ENCODE data around the gene PPP1R1C.

- TF ChIP-seq CTCF (IDR thresholded peaks at IDR 0.05; ENCODE audit: insufficient read depth, low read length, poor library complexity, severe bottlenecking) (no peak), EZH2phosphoT487 (conservative IDR thresholded peaks at IDR 0.05; ENCODE audit: low read length) (no peak)
These were observed 129.6 kb downstream of the PPP1R1C start for GRCh38 chr2:182115258-182115657.
